Muscle layer of colon (tissue), 2 donors: ENCODE data around the gene GPBAR1.

Source experiments
- H3K27ac ChIP-seq: one replicate; pipeline ENCODE4 v1.7.0; 2013; ENCODE audit warnings: low read depth, mild to moderate bottlenecking, low read length, moderate library complexity
- H3K27me3 ChIP-seq, 2 donors: one replicate each; pipeline ENCODE4 v1.7.0; 2013; ENCODE audit warnings: low read length in 2 of 2, mild to moderate bottlenecking in 2 of 2; ENCODE audit not compliant: insufficient read depth in 2 of 2, control insufficient read depth in 1 of 2
- H3K36me3 ChIP-seq: one replicate; pipeline ENCODE4 v1.7.0; 2013; ENCODE audit warnings: mild to moderate bottlenecking, low read length; ENCODE audit not compliant: insufficient read depth
- H3K4me1 ChIP-seq: one replicate; pipeline ENCODE4 v1.7.0; 2013; ENCODE audit warnings: mild to moderate bottlenecking, low read length; ENCODE audit not compliant: insufficient read depth
- H3K4me3 ChIP-seq, 2 donors: one replicate each; pipeline ENCODE4 v1.7.0; 2013; ENCODE audit warnings: low read length in 2 of 2, low read depth in 1 of 2, mild to moderate bottlenecking in 1 of 2, moderate library complexity in 1 of 2
- H3K9ac ChIP-seq: one replicate; pipeline ENCODE4 v1.7.0; 2013; ENCODE audit warnings: low read length
- H3K9me3 ChIP-seq: one replicate; pipeline ENCODE4 v1.7.0; 2013; ENCODE audit warnings: mild to moderate bottlenecking, low read length
- donor health status: abdominal sarcoma.
- donor health status: Adenocarcinoma of cecum.

The GPBAR1 gene

GRCh38 chr2:218226903-218227302 is 33.9 kb upstream of the GPBAR1 start:
- peaks cover 53% of the 10 kb centered on the region for H3K4me1 ChIP-seq

GRCh38 chr2:218228366-218229090 is 32.3 kb upstream of the GPBAR1 start:
- peaks cover 54% of the 10 kb centered on the region for H3K36me3 ChIP-seq
- H3K27me3 ChIP-seq: no peaks in the 10 kb centered on the region
- no peak overlapping the region for H3K4me3 ChIP-seq
- no peaks in the 10 kb centered on the region for H3K9me3 ChIP-seq
- H3K4me1 ChIP-seq: peaks cover 40% of the 10 kb centered on the region
- H3K27ac ChIP-seq: peak overlapping the region; percentile 12
- no peak overlapping the region for H3K9ac ChIP-seq

More at GRCh38 chr2:218226903-218227302, 33.9 kb upstream of the GPBAR1 start:
- H3K9ac ChIP-seq: no peak overlapping the region
- H3K9me3 ChIP-seq: no peaks in the 10 kb centered on the region
- no peak overlapping the region for H3K4me3 ChIP-seq
- no peak overlapping the region for H3K27ac ChIP-seq
- peaks cover 54% of the 10 kb centered on the region for H3K36me3 ChIP-seq
- no peaks in the 10 kb centered on the region for H3K27me3 ChIP-seq

- Histone ChIP-seq H3K9me3 (no peaks in the 10 kb centered on the region), H3K27ac (no peak overlapping the region), H3K27me3 (no peaks in the 10 kb centered on the region), H3K4me1 (peaks cover 37% of the 10 kb centered on the region), H3K4me3 (no peak overlapping the region), H3K36me3 (peaks cover 59% of the 10 kb centered on the region), H3K9ac (no peak overlapping the region)
Observed at GRCh38 chr2:218229239-218229638, 31.6 kb upstream of the GPBAR1 start.

- Histone ChIP-seq H3K9ac (no peak overlapping the region), H3K9me3 (no peaks in the 10 kb centered on the region), H3K36me3 (peaks cover 59% of the 10 kb centered on the region), H3K4me1 (peaks cover 33% of the 10 kb centered on the region), H3K27me3 (no peaks in the 10 kb centered on the region), H3K27ac (no peak overlapping the region), H3K4me3 (no peak overlapping the region)
Observed at GRCh38 chr2:218229851-218230250, 31.0 kb upstream of the GPBAR1 start.

GRCh38 chr2:218230882-218231281 is 29.9 kb upstream of the GPBAR1 start:
- no peak overlapping the region for H3K27ac ChIP-seq

GRCh38 chr2:218233543-218233942 is 27.3 kb upstream of the GPBAR1 start:
- Histone ChIP-seq H3K4me1 (peaks cover 28% of the 10 kb centered on the region), H3K36me3 (peaks cover 60% of the 10 kb centered on the region)

More at GRCh38 chr2:218230882-218231281, 29.9 kb upstream of the GPBAR1 start:
- H3K27me3 ChIP-seq: no peaks in the 10 kb centered on the region
- no peak overlapping the region for H3K4me3 ChIP-seq
- peaks cover 63% of the 10 kb centered on the region for H3K36me3 ChIP-seq
- no peak overlapping the region for H3K9ac ChIP-seq
- peaks cover 30% of the 10 kb centered on the region for H3K4me1 ChIP-seq
- H3K9me3 ChIP-seq: no peaks in the 10 kb centered on the region

GRCh38 chr2:218234521-218234920 is 26.3 kb upstream of the GPBAR1 start:
- H3K36me3 ChIP-seq: peaks cover 61% of the 10 kb centered on the region
- H3K9ac ChIP-seq: no peak overlapping the region
- no peaks in the 10 kb centered on the region for H3K9me3 ChIP-seq
- no peak overlapping the region for H3K4me3 ChIP-seq
- no peak overlapping the region for H3K27ac ChIP-seq
- H3K27me3 ChIP-seq: no peaks in the 10 kb centered on the region
- peaks cover 20% of the 10 kb centered on the region for H3K4me1 ChIP-seq

More at GRCh38 chr2:218233543-218233942, 27.3 kb upstream of the GPBAR1 start:
- no peak overlapping the region for H3K9ac ChIP-seq
- H3K9me3 ChIP-seq: no peaks in the 10 kb centered on the region
- no peak overlapping the region for H3K4me3 ChIP-seq
- H3K27me3 ChIP-seq: no peaks in the 10 kb centered on the region
- H3K27ac ChIP-seq: no peak overlapping the region

GRCh38 chr2:218235017-218235416 is 25.8 kb upstream of the GPBAR1 start:
- H3K27ac ChIP-seq: no peak overlapping the region

GRCh38 chr2:218236829-218237228 is 24.0 kb upstream of the GPBAR1 start:
- H3K36me3 ChIP-seq: peaks cover 60% of the 10 kb centered on the region
- no peaks in the 10 kb centered on the region for H3K9me3 ChIP-seq
- no peak overlapping the region for H3K27ac ChIP-seq
- peaks cover 5% of the 10 kb centered on the region for H3K4me1 ChIP-seq
- no peaks in the 10 kb centered on the region for H3K27me3 ChIP-seq
- H3K9ac ChIP-seq: no peak overlapping the region
- no peak overlapping the region for H3K4me3 ChIP-seq

More at GRCh38 chr2:218235017-218235416, 25.8 kb upstream of the GPBAR1 start:
- no peaks in the 10 kb centered on the region for H3K9me3 ChIP-seq
- H3K9ac ChIP-seq: no peak overlapping the region
- peaks cover 62% of the 10 kb centered on the region for H3K36me3 ChIP-seq
- H3K4me1 ChIP-seq: peaks cover 17% of the 10 kb centered on the region
- no peak overlapping the region for H3K4me3 ChIP-seq
- no peaks in the 10 kb centered on the region for H3K27me3 ChIP-seq

- no peak overlapping the region for H3K27ac ChIP-seq
- peaks cover 79% of the 10 kb centered on the region for H3K36me3 ChIP-seq
- H3K27me3 ChIP-seq: no peaks in the 10 kb centered on the region
Observed at GRCh38 chr2:218238887-218239286, 21.9 kb upstream of the GPBAR1 start.

GRCh38 chr2:218244204-218244603 is 16.6 kb upstream of the GPBAR1 start:
- H3K36me3 ChIP-seq: peaks cover 89% of the 10 kb centered on the region

More at GRCh38 chr2:218238887-218239286, 21.9 kb upstream of the GPBAR1 start:
- no peaks in the 10 kb centered on the region for H3K9me3 ChIP-seq
- no peak overlapping the region for H3K9ac ChIP-seq
- no peak overlapping the region for H3K4me3 ChIP-seq
- H3K4me1 ChIP-seq: peaks cover 7% of the 10 kb centered on the region

GRCh38 chr2:218244665-218245064 is 16.1 kb upstream of the GPBAR1 start:
- H3K27me3 ChIP-seq: no peaks in the 10 kb centered on the region
- H3K36me3 ChIP-seq: peaks cover 89% of the 10 kb centered on the region
- H3K4me3 ChIP-seq: no peak overlapping the region
- no peak overlapping the region for H3K9ac ChIP-seq
- no peaks in the 10 kb centered on the region for H3K9me3 ChIP-seq
- H3K27ac ChIP-seq: no peak overlapping the region
- H3K4me1 ChIP-seq: peaks cover 18% of the 10 kb centered on the region

More at GRCh38 chr2:218244204-218244603, 16.6 kb upstream of the GPBAR1 start:
- Histone ChIP-seq H3K9me3 (no peaks in the 10 kb centered on the region), H3K27ac (no peak overlapping the region), H3K27me3 (no peaks in the 10 kb centered on the region), H3K4me1 (peaks cover 18% of the 10 kb centered on the region), H3K9ac (no peak overlapping the region), H3K4me3 (no peak overlapping the region)
